Ovary (tissue), 9 donors: ENCODE data around the gene BEAN1. TPM values are rescaled to one million over a fixed set of nuclear protein-coding genes. Genes with fewer than 3 reads are reported as not detected.

Source experiments
- DNase-seq, 5 donors: peaks; one replicate each; pipeline ENCODE4 v3.0.0-alpha.2; 2019 to 2020
- H3K27ac ChIP-seq, 2 donors: fragments of 200-600 bp; one replicate each; pipeline versions ENCODE4 v1.5.1 to v1.8.0; 2019 to 2022
- H3K27me3 ChIP-seq: fragments of 200-600 bp; one replicate; pipeline ENCODE4 v1.8.0; 2022
- H3K36me3 ChIP-seq: fragments of 200-600 bp; sonication (generic); one replicate; pipeline ENCODE4 v1.5.1; 2019
- H3K4me1 ChIP-seq: one replicate; pipeline ENCODE4 v1.8.1; 2013; ENCODE audit warnings: mild to moderate bottlenecking, moderate library complexity; ENCODE audit not compliant: insufficient read depth
- H3K4me3 ChIP-seq: fragments of 200-600 bp; sonication (generic); one replicate; pipeline ENCODE4 v1.5.1; 2017
- H3K9me3 ChIP-seq, 2 donors: fragments of 200-600 bp in 1 of 2; sonication (generic) in 1 of 2; one replicate each; pipeline versions ENCODE4 v1.5.1 to v1.8.1; 2013 to 2019; ENCODE audit warnings: mild to moderate bottlenecking in 1 of 2, moderate library complexity in 1 of 2
- EP300 ChIP-seq: sonication (generic); formaldehyde crosslinking; IDR thresholded peaks from one replicate; pipeline ENCODE4 v1.6.1; 2017; ENCODE audit warnings: antibody characterized with exemption
- POLR2A ChIP-seq: fragments of 450-650 bp; IDR thresholded peaks from one replicate; pipeline ENCODE4 v1.6.1; 2017; ENCODE audit warnings: antibody characterized with exemption, mild to moderate bottlenecking, moderate library complexity
- WGBS, 3 donors: extraction: QIAGEN DNeasy Blood & Tissue Kit in 1 of 3; methylation state at CpG; one replicate each; pipeline versions ENCODE4 v1.1.5 to v1.1.7; 2013 to 2017; 5-methylcytosine and 5-hydroxymethylcytosine counted together
- intact Hi-C, 4 donors: fragments of 100-400 bp; cut with DNase I; formaldehyde crosslinking; loops; one replicate each; pipeline versions ENCODE4 v1.11.0 to v1.15.1; 2022 to 2023
- polyA plus RNA-seq, 2 donors: library from polyadenylated mRNA; stranded (reverse); fragments of 200-250 nt in 1 of 2; fragments of 350-450 nt in 1 of 2; fragmentation: Illumina TruSeq in 1 of 2; extraction: RNeasy Lipid Tissue Mini Kit (QIAGEN cat#74804) in 1 of 2; gene quantifications; one replicate each; pipeline ENCODE4 v1.2.3, GENCODE V29; 2013 to 2014
- total RNA-seq, 7 donors: library from RNA; depleted of rRNA in 2 of 7; stranded (reverse); fragments of >200 nt in 2 of 7; fragmentation: NEBNext Ultra II Directional in 3 of 7; extraction: Animal tissue kit (Norgen Biotek cat#: 25700) in 3 of 7; gene quantifications; one replicate each; pipeline versions ENCODE4 v1.1.0 to v1.2.4, GENCODE V29; 2016 to 2023
- TF ChIP-seq, protein P1 (sequence below), 3 donors: fragments of 450-650 bp in 2 of 3; fragments of 200-600 bp in 1 of 3; IDR thresholded peaks; one replicate each; pipeline versions ENCODE4 v1.5.1 to v1.8.0; 2016 to 2022; ENCODE audit warnings: antibody characterized with exemption in 3 of 3, mild to moderate bottlenecking in 1 of 3
- donor health status: DM: no; HTN: no; CAD: no; lungs with moderate emphysema.
- donor health status: DM: no; HTN: no; CAD: no.
- donor health status: Bipolar disorder and iron deficiency.
- donor health status: DM: yes; HTN: yes; CAD: no.
- donor health status: DM: no; HTN: no; CAD: no.
- donor health status: DM: yes; HTN: yes; CAD: no.

Gene BEAN1
- total and polyA plus RNA-seq, 9 donors, result 0.15 to 2.2 (median 0.61) TPM; not detected in 1

DNA sequence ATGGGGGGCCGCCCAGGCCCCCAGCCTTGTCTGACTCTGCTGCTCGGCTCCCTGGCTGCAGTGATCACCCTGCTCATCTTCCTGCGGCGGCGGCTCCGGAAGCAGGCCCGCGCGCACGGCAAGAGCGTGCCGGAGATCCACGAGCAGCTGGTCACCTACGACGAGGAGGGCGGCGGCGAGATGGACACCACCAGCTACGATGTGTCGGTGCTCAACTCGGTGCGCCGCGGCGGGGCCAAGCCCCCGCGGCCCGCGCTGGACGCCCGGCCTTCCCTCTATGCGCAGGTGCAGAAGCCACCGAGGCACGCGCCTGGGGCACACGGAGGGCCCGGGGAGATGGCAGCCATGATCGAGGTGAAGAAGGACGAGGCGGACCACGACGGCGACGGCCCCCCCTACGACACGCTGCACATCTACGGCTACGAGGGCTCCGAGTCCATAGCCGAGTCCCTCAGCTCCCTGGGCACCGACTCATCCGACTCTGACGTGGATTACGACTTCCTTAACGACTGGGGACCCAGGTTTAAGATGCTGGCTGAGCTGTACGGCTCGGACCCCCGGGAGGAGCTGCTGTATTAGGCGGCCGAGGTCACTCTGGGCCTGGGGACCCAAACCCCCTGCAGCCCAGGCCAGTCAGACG, 24.4 kb upstream of the BEAN1 start:
- no peak overlapping the region for H3K4me3 ChIP-seq
- H3K36me3 ChIP-seq, result no peaks in the 10 kb centered on the region
- no peaks in the 10 kb centered on the region for H3K9me3 ChIP-seq
- WGBS, 3 donors, result 71 to 87% (median 85%) methylated on average over 61 of the region's 61 CpGs
- no peak overlapping the region for H3K27ac ChIP-seq
- intact Hi-C loops, result loop anchor here (10.0 kb wide), 4 partner anchors 82 to 462 kb away; partner anchors contain the start of gene CMTM3 (in 3 of the 4)
- no peak for DNase-seq
- H3K27me3 ChIP-seq, result no peaks in the 10 kb centered on the region
- H3K4me1 ChIP-seq, result peaks cover 2% of the 10 kb centered on the region
- TF ChIP-seq POLR2A (no peak), EP300 (no peak)
- TF ChIP-seq, protein P1, sequence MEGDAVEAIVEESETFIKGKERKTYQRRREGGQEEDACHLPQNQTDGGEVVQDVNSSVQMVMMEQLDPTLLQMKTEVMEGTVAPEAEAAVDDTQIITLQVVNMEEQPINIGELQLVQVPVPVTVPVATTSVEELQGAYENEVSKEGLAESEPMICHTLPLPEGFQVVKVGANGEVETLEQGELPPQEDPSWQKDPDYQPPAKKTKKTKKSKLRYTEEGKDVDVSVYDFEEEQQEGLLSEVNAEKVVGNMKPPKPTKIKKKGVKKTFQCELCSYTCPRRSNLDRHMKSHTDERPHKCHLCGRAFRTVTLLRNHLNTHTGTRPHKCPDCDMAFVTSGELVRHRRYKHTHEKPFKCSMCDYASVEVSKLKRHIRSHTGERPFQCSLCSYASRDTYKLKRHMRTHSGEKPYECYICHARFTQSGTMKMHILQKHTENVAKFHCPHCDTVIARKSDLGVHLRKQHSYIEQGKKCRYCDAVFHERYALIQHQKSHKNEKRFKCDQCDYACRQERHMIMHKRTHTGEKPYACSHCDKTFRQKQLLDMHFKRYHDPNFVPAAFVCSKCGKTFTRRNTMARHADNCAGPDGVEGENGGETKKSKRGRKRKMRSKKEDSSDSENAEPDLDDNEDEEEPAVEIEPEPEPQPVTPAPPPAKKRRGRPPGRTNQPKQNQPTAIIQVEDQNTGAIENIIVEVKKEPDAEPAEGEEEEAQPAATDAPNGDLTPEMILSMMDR (IDR thresholded peaks at IDR 0.05), result no peak

DNA sequence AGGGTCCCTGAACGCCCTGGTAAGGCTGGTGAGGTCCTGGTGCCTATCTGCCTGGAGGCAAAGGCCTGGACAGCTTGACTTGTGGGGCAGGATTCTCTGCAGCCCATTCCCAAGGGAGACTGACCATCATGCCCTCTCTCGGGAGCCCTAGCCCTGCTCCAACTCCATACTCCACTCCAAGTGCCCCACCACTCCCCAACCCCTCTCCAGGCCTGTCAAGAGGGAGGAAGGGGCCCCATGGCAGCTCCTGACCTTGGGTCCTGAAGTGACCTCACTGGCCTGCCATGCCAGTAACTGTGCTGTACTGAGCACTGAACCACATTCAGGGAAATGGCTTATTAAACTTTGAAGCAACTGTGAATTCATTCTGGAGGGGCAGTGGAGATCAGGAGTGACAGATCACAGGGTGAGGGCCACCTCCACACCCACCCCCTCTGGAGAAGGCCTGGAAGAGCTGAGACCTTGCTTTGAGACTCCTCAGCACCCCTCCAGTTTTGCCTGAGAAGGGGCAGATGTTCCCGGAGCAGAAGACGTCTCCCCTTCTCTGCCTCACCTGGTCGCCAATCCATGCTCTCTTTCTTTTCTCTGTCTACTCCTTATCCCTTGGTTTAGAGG, 23.5 kb upstream of the BEAN1 start:
- no peak for DNase-seq
- H3K27ac ChIP-seq, result no peak overlapping the region
- peaks cover 3% of the 10 kb centered on the region for H3K4me1 ChIP-seq
- H3K9me3 ChIP-seq, result no peaks in the 10 kb centered on the region
- no peak overlapping the region for H3K4me3 ChIP-seq
- no peaks in the 10 kb centered on the region for H3K27me3 ChIP-seq
- 75 to 88% (median 79%) methylated on average over 5 of the region's 5 CpGs for WGBS, 3 donors
- TF ChIP-seq, protein P1 (IDR thresholded peaks at IDR 0.05), result no peak
- TF ChIP-seq EP300, result no peak
- TF ChIP-seq POLR2A, result no peak
- intact Hi-C loops, result loop anchor here (10.0 kb wide), 4 partner anchors 81 to 461 kb away; partner anchors contain the start of gene CMTM3 (in 3 of the 4)
- H3K36me3 ChIP-seq, result no peaks in the 10 kb centered on the region

DNA sequence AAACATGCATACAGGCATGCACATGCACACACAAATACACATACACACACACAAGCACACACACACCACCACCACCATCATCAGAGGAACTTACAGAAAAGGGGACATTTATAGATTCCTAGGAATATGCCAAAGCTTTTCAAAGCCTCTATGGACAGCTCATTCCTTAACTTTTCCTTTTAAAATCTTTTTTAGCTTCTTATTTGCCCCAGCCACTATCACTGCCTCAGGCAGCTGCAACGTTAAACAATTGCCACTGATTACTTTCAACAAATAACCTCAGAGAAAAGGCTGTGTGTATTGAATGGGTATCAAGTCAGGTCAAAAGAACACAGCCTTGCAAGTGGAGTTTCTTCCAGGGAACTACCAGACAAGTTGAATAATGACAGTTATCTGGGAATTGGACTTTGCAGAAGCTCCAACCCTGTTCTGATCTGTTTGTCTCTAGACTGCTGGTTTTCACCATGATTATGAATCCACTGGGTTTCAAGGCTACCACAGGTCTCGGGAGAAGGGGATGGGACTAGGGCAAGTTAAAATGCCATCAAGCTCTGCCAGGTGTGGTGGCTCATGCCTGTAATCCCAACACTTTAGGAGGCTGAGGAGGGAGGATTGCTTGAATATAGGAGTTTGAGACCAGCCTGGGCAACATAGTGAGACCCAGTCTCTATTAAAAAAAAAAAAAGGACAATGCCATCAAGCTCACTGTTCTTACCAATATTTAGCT, 21.9 kb upstream of the BEAN1 start:
- Histone ChIP-seq H3K4me3 (no peak overlapping the region), H3K36me3 (no peaks in the 10 kb centered on the region), H3K27ac (no peak overlapping the region), H3K9me3 (no peaks in the 10 kb centered on the region), H3K4me1 (peaks cover 3% of the 10 kb centered on the region), H3K27me3 (no peaks in the 10 kb centered on the region)
- no peak for DNase-seq
- 76 to 86% (median 85%) methylated on average over 2 of the region's 2 CpGs for WGBS, 3 donors
- intact Hi-C loops, result loop anchor here (5.0 to 10.0 kb wide), 6 partner anchors 77 to 462 kb away; partner anchors contain the start of gene CMTM3 (in 3 of the 4)
- TF ChIP-seq POLR2A (no peak), EP300 (no peak)
- TF ChIP-seq, protein P1 (IDR thresholded peaks at IDR 0.05), result no peak

DNA sequence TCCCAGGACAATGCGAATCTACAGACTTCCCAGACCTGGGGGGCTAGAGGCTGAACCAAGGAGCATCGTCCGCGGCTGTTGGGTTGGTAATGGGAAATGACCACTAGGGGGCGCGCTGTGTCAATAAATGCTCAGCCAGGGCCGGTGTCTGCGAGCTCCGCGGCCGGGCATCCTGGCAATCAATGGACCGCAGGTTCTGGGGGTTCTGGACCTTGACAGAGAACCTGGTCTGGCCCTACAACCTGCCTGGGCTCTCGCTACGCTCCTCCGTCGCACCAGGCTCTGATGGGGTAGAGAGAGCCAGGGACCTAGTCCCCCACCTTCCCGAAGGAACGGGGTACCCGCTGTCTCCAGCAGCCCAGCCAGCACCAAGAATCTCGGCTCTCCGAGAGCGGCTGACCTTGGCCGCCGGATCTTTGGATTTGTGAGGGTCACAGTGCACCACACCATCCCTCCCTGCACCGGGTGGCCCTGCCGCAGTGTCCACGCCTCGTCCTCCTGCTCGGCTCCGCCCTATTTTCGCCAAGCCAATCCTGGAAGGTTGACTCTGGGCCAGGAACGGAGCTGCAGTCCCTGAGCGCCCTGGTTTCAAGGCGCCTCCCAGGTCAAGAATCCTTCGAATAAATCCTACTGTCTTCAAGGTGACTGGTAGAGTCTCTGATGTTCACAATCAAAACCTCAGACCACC, 20.4 kb upstream of the BEAN1 start:
- DNase-seq, result peak; percentile 81 to 92 (median 90)
- Histone ChIP-seq H3K4me1 (peaks cover 2% of the 10 kb centered on the region), H3K27me3 (no peaks in the 10 kb centered on the region), H3K9me3 (no peaks in the 10 kb centered on the region), H3K27ac (no peak overlapping the region), H3K36me3 (no peaks in the 10 kb centered on the region), H3K4me3 (peak overlapping the region; percentile 41)
- WGBS, 3 donors, result 0% methylated on average over 35 of the region's 35 CpGs
- intact Hi-C loops, result loop anchor here (5.0 to 10.0 kb wide), 6 partner anchors 76 to 461 kb away; partner anchors contain the start of gene CMTM3 (in 3 of the 4)
- TF ChIP-seq EP300 (no peak), POLR2A (no peak)
- TF ChIP-seq, protein P1 (IDR thresholded peaks at IDR 0.05), result peak; percentile 84 to 94 (median 93)
